Mesenchymal stem cell (in vitro differentiated cells and primary cell): ENCODE measurements around the gene ATP10D. TPM values are rescaled to one million over a fixed set of nuclear protein-coding genes. Genes with fewer than 3 reads are reported as not detected.

ENCODE experiments used
- DNase-seq: peaks from one replicate; pipeline ENCODE4 v3.0.0-alpha.2; 2013
- H2AFZ ChIP-seq: one replicate; pipeline ENCODE4 v1.6.1; 2013; ENCODE audit warnings: low read depth, mild to moderate bottlenecking, control low read depth, inconsistent platforms, low read length, moderate library complexity
- H2AK5ac ChIP-seq: 2 replicates; pipeline ENCODE4 v1.6.1; 2013; ENCODE audit warnings: low read length, moderate library complexity, mild to moderate bottlenecking, inconsistent platforms; ENCODE audit not compliant: severe bottlenecking
- H2BK120ac ChIP-seq: one replicate; pipeline ENCODE4 v1.6.1; 2013; ENCODE audit warnings: low read depth, mild to moderate bottlenecking, inconsistent platforms, low read length, moderate library complexity
- H2BK12ac ChIP-seq, 2 experiments: one replicate each; pipeline ENCODE4 v1.6.1; 2013; ENCODE audit warnings: inconsistent platforms in 2 of 2, low read length in 2 of 2, mild to moderate bottlenecking in 2 of 2, moderate library complexity in 2 of 2, control low read depth in 1 of 2
- H2BK15ac ChIP-seq: one replicate; pipeline ENCODE4 v1.6.1; 2013; ENCODE audit warnings: mild to moderate bottlenecking, low read depth, inconsistent platforms; ENCODE audit not compliant: poor library complexity, severe bottlenecking
- H2BK5ac ChIP-seq: 2 replicates; pipeline ENCODE4 v1.6.1; 2013; ENCODE audit warnings: low read depth, mild to moderate bottlenecking, low read length, control low read depth, inconsistent platforms; ENCODE audit not compliant: poor library complexity, severe bottlenecking
- H3K14ac ChIP-seq, 2 experiments: one replicate each; pipeline ENCODE4 v1.6.1; 2013; ENCODE audit warnings: inconsistent platforms in 2 of 2, low read length in 2 of 2, control low read depth in 1 of 2, mild to moderate bottlenecking in 1 of 2, moderate library complexity in 1 of 2
- H3K18ac ChIP-seq, 2 experiments: one replicate each; pipeline ENCODE4 v1.6.1; 2013; ENCODE audit warnings: inconsistent platforms in 2 of 2, low read length in 2 of 2, control low read depth in 1 of 2, low read depth in 1 of 2, mild to moderate bottlenecking in 1 of 2
- H3K23ac ChIP-seq, 2 experiments: one replicate each; pipeline ENCODE4 v1.6.1; 2013; ENCODE audit warnings: inconsistent platforms in 2 of 2, low read length in 2 of 2, mild to moderate bottlenecking in 2 of 2, moderate library complexity in 2 of 2, control low read depth in 1 of 2
- H3K27ac ChIP-seq: 2 replicates; pipeline ENCODE4 v1.5.1; 2013; ENCODE audit warnings: mild to moderate bottlenecking, moderate library complexity, low read length, control low read depth, inconsistent platforms; ENCODE audit not compliant: poor library complexity, severe bottlenecking
- H3K27me3 ChIP-seq, 2 experiments: 2 replicates each; pipeline versions ENCODE4 v1.6.1 to v1.7.0; 2013; ENCODE audit warnings: low read length in 2 of 2, mild to moderate bottlenecking in 2 of 2, moderate library complexity in 2 of 2, control low read depth in 1 of 2, inconsistent platforms in 1 of 2; ENCODE audit not compliant: control insufficient read depth in 1 of 2, insufficient read depth in 1 of 2
- H3K36me3 ChIP-seq, 2 experiments: 2 replicates each; pipeline versions ENCODE4 v1.6.1 to v1.7.0; 2013; ENCODE audit warnings: low read length in 2 of 2, control low read depth in 1 of 2, inconsistent platforms in 1 of 2, low read depth in 1 of 2, mild to moderate bottlenecking in 1 of 2; ENCODE audit not compliant: insufficient read depth in 2 of 2, control insufficient read depth in 1 of 2
- H3K4ac ChIP-seq, 2 experiments: one replicate each; pipeline ENCODE4 v1.6.1; 2013; ENCODE audit warnings: inconsistent platforms in 2 of 2, low read length in 2 of 2, mild to moderate bottlenecking in 2 of 2, moderate library complexity in 2 of 2, control low read depth in 1 of 2, low read depth in 1 of 2
- H3K4me1 ChIP-seq: 2 replicates; pipeline ENCODE4 v1.6.1; 2013; ENCODE audit warnings: low read depth, low read length, control low read depth; ENCODE audit not compliant: control insufficient read depth, insufficient read depth
- H3K4me2 ChIP-seq: 2 replicates; pipeline ENCODE4 v1.6.1; 2013; ENCODE audit warnings: low read length, mild to moderate bottlenecking, inconsistent platforms; ENCODE audit not compliant: poor library complexity, severe bottlenecking
- H3K4me3 ChIP-seq, 2 experiments: 2 replicates each; pipeline versions ENCODE4 v1.5.1 to v1.7.0; 2013; ENCODE audit warnings: low read length in 2 of 2, mild to moderate bottlenecking in 2 of 2, control low read depth in 1 of 2, low read depth in 1 of 2; ENCODE audit not compliant: insufficient read depth in 1 of 2
- H3K79me1 ChIP-seq: replicated peaks from 2 replicates; pipeline ENCODE4 v1.6.1; 2013; ENCODE audit warnings: mild to moderate bottlenecking, control low read depth, low read length, inconsistent platforms; ENCODE audit not compliant: poor library complexity, severe bottlenecking
- H3K9ac ChIP-seq: 2 replicates; pipeline ENCODE4 v1.7.0; 2013; ENCODE audit warnings: mild to moderate bottlenecking, low read length, moderate library complexity
- H3K9me3 ChIP-seq: 2 replicates; pipeline ENCODE4 v1.7.0; 2013; ENCODE audit warnings: mild to moderate bottlenecking, low read length; ENCODE audit not compliant: control insufficient read depth
- H4K8ac ChIP-seq: one replicate; pipeline ENCODE4 v1.6.1; 2013; ENCODE audit warnings: inconsistent platforms, mild to moderate bottlenecking, low read length, moderate library complexity
- H4K91ac ChIP-seq: one replicate; pipeline ENCODE4 v1.6.1; 2013; ENCODE audit warnings: mild to moderate bottlenecking, low read length, inconsistent platforms
- WGBS: methylation state at CpG from one replicate; pipeline ENCODE4 v1.1.7; 2013; ENCODE audit warnings: mixed read lengths; 5-methylcytosine and 5-hydroxymethylcytosine counted together
- polyA plus RNA-seq, 2 experiments: library from polyadenylated mRNA; stranded (reverse); fragments of 200-250 nt; gene quantifications; one replicate each; pipeline ENCODE4 v1.2.3, GENCODE V29; 2013

Gene ATP10D
- 26.7 TPM for polyA plus RNA-seq (2013, experiment 1 of 2)
- polyA plus RNA-seq (2013, experiment 2 of 2) = 25.6 TPM

DNA sequence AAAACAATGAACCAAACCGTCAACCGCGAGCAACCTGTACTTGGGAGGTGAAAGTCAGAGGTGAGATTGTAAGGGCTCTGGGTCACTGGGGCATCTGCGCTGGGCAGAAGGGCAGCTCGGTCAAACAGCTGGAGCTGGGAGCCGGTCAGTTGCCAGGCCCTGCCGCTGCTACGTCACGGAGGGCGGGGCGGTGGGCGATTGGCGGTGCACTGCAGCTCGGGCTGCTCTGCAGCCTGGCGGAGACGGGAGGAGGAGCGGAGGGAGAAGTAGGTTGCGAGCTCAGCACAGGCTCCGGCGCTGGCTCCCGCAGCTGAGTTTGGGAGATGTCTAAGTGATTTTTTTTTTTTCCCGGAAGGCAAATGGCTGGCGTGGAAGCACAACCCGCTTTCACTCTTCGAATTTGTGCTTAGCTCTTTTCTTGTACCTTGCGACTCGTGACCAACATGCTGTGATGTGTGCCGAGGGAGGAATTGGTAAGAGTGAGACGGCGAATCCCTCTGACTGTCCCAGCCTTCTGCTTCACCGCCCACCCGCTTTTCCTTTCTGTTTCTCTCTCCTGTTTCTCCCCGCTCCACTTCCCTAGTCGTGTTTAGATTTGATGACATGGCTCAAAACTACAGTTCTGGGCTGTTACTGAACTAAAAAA lies at the start of gene ATP10D:
TSS of gene ATP10D (plus strand) at position 229 of the 646 bp plus-strand sequence. CDS start 27,266 bp downstream, outside the sequence.
- peak within 1 kb of the TSS in 1 of 2 experiments; percentile 36 for H3K14ac ChIP-seq
- H3K27ac ChIP-seq = peak within 1 kb of the TSS; percentile 98
- H3K23ac ChIP-seq = no peak within 1 kb of the TSS
- peak within 1 kb of the TSS in 1 of 2 experiments; percentile 54 for H2BK12ac ChIP-seq
- H3K4me2 ChIP-seq = peak within 1 kb of the TSS; percentile 83
- H4K91ac ChIP-seq = no peak within 1 kb of the TSS
- H2BK120ac ChIP-seq = peak within 1 kb of the TSS; percentile 21
- H4K8ac ChIP-seq = peak within 1 kb of the TSS; percentile 94
- no peaks in the 10 kb centered on the region for H3K9me3 ChIP-seq
- H3K9ac ChIP-seq = peak within 1 kb of the TSS; percentile 94
- DNase-seq = peak; percentile 96
- under 1% methylated on average over 26 of the region's 34 CpGs for WGBS
- no peak within 1 kb of the TSS for H2AK5ac ChIP-seq
- no peaks in the 10 kb centered on the region for H3K36me3 ChIP-seq
- peak within 1 kb of the TSS; percentile 67 to 83 for H3K4me3 ChIP-seq
- peaks cover 3% of the 10 kb centered on the region for H3K79me1 ChIP-seq
- H3K18ac ChIP-seq = peak within 1 kb of the TSS; percentile 89 to 96
- no peak within 1 kb of the TSS for H2BK15ac ChIP-seq
- H2BK5ac ChIP-seq = peak within 1 kb of the TSS; percentile 8
- no peak within 1 kb of the TSS for H3K4ac ChIP-seq
- H3K27me3 ChIP-seq = no peaks in the 10 kb centered on the region
- H2AFZ ChIP-seq = peak within 1 kb of the TSS; percentile 75
- H3K4me1 ChIP-seq = no peaks in the 10 kb centered on the region

DNA sequence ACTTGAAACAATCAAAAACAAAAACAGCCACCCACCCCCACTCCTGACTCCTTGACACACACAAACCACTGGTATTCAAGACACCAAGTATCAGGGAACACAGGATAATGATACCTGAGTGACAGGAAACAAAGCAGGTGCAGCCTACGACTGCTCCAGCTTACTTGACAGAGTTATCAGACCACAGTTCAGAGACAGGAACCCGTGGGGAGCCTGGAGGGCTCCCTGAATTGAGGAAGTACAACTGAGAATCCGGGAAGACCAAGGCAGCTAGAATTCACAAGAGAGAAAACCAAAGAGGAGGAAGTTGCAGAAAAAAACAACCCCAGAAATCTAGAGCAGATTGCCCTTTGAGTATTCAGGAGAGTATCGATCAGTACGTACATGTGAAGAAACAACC lies 42.1 kb upstream of the ATP10D start:
- Histone ChIP-seq H2BK120ac (no peak overlapping the region), H3K9me3 (no peaks in the 10 kb centered on the region), H3K18ac (no peak overlapping the region), H2AK5ac (no peak overlapping the region), H3K4me3 (no peak overlapping the region), H3K27me3 (no peaks in the 10 kb centered on the region), H4K8ac (no peak overlapping the region), H3K9ac (no peak overlapping the region), H2BK5ac (no peak overlapping the region), H2AFZ (no peak overlapping the region), H3K23ac (no peak overlapping the region), H3K4me1 (no peaks in the 10 kb centered on the region), H3K4ac (no peak overlapping the region), H3K4me2 (no peak overlapping the region), H2BK15ac (no peak overlapping the region), H3K14ac (no peak overlapping the region), H2BK12ac (no peak overlapping the region), H3K27ac (no peak overlapping the region), H4K91ac (no peak overlapping the region), H3K36me3 (no peaks in the 10 kb centered on the region), H3K79me1 (peaks cover 4% of the 10 kb centered on the region)
- DNase-seq = no peak
- WGBS = 80% methylated on average over 5 of the region's 5 CpGs

GRCh38 chr4:47444031-47444430 lies 41.0 kb upstream of the ATP10D start:
- H3K14ac ChIP-seq = no peak overlapping the region
- H4K91ac ChIP-seq = no peak overlapping the region
- H3K4me2 ChIP-seq = no peak overlapping the region
- H3K4me1 ChIP-seq = no peaks in the 10 kb centered on the region
- H3K79me1 ChIP-seq = peaks cover 4% of the 10 kb centered on the region
- no peak overlapping the region for H2BK5ac ChIP-seq
- no peak overlapping the region for H2AFZ ChIP-seq
- no peak overlapping the region for H3K4ac ChIP-seq
- H3K4me3 ChIP-seq = no peak overlapping the region
- H2BK120ac ChIP-seq = no peak overlapping the region
- H2BK15ac ChIP-seq = no peak overlapping the region
- H3K9me3 ChIP-seq = no peaks in the 10 kb centered on the region
- H3K36me3 ChIP-seq = peaks cover 0 to 1% of the 10 kb centered on the region in 2 experiments
- no peak overlapping the region for H2BK12ac ChIP-seq
- no peak overlapping the region for H3K27ac ChIP-seq
- 96% methylated on average over 2 of the region's 2 CpGs for WGBS
- no peak overlapping the region for H3K18ac ChIP-seq
- no peak overlapping the region for H2AK5ac ChIP-seq
- H3K27me3 ChIP-seq = no peaks in the 10 kb centered on the region
- no peak overlapping the region for H3K9ac ChIP-seq
- no peak overlapping the region for H4K8ac ChIP-seq
- DNase-seq = no peak
- no peak overlapping the region for H3K23ac ChIP-seq

DNA sequence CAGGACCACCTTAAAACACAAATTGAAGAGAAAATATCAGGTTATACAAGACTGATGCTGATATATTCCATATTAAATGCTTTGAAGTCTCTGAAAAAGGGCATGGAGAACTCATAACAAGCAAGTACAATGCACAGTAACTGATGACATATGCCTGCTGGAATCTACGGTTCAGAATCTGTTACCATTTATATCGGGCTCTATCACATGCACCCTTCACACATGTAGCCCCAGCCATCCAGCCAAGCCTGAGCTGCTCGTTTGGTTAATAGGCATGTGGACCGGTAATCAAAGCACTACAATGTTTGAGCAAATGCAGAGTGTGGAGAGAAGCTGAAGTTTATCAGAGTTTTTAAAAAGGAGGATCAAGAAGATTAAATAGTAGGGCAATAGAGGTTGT lies 33.4 kb upstream of the ATP10D start:
- H4K91ac ChIP-seq = no peak overlapping the region
- H3K18ac ChIP-seq = no peak overlapping the region
- H2AK5ac ChIP-seq = no peak overlapping the region
- no peak overlapping the region for H3K14ac ChIP-seq
- peaks cover 4% of the 10 kb centered on the region for H3K79me1 ChIP-seq
- no peak overlapping the region for H3K27ac ChIP-seq
- H3K36me3 ChIP-seq = peaks cover 10 to 56% of the 10 kb centered on the region in 2 experiments
- no peak overlapping the region for H3K23ac ChIP-seq
- H3K27me3 ChIP-seq = no peaks in the 10 kb centered on the region
- H2AFZ ChIP-seq = no peak overlapping the region
- peak overlapping the region in 1 of 2 experiments; percentile 3 for H3K4me3 ChIP-seq
- no peaks in the 10 kb centered on the region for H3K9me3 ChIP-seq
- DNase-seq = no peak
- no peak overlapping the region for H3K4me2 ChIP-seq
- no peak overlapping the region for H2BK120ac ChIP-seq
- H3K4ac ChIP-seq = no peak overlapping the region
- 64% methylated on average over 3 of the region's 4 CpGs for WGBS
- H2BK5ac ChIP-seq = no peak overlapping the region
- no peak overlapping the region for H4K8ac ChIP-seq
- peak overlapping the region; percentile 44 for H3K9ac ChIP-seq
- no peaks in the 10 kb centered on the region for H3K4me1 ChIP-seq
- no peak overlapping the region for H2BK15ac ChIP-seq
- no peak overlapping the region for H2BK12ac ChIP-seq
